Retinal pigment epithelial cell (primary cell): ENCODE measurements around the gene SLC27A6.

ENCODE experiments used
- DNase-seq: peaks from one replicate; pipeline ENCODE4 v3.0.0-alpha.2; 2010; ENCODE audit warnings: low read depth
- H3K4me3 ChIP-seq: 2 replicates; pipeline ENCODE4 v1.5.1; 2011; ENCODE audit warnings: mild to moderate bottlenecking, low read length, control low read depth, moderate library complexity
- TF ChIP-seq, protein P1 (sequence below): conservative IDR thresholded peaks from 2 replicates; pipeline ENCODE4 v1.5.1; 2011; ENCODE audit warnings: low read depth, low read length, control low read depth, inconsistent platforms

SLC27A6 gene

DNA sequence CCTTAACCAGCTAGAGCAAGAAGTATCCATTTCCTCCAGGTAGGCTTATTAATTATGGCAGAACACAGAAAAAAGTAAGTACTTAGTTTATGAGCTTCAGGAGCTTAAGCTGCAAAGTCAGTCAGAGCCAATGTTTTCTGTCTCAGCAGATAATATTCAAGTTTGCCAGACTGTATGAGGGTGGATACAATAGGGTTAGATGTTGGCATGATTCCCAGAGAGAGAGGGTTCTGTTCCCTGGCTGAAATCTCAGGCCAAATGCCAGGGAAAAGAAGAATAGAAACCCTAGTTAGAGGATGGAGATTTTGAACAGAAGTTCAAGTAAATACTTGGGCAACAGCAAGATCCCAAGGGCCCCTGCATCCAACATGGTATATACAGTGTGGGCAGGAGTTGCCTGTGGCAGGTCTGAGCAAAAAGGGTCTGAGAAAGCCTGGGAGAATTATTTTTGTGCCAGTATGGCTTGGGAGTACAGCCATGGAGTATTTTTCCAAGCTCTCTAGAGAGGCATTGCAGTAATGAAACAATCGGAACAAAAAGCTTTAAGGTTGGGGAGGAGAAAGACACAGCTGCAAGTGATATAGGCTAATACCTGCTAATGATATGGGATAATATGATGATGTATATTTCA, 98.3 kb downstream of the SLC27A6 start:
- no peak overlapping the region for H3K4me3 ChIP-seq
- TF ChIP-seq, protein P1, sequence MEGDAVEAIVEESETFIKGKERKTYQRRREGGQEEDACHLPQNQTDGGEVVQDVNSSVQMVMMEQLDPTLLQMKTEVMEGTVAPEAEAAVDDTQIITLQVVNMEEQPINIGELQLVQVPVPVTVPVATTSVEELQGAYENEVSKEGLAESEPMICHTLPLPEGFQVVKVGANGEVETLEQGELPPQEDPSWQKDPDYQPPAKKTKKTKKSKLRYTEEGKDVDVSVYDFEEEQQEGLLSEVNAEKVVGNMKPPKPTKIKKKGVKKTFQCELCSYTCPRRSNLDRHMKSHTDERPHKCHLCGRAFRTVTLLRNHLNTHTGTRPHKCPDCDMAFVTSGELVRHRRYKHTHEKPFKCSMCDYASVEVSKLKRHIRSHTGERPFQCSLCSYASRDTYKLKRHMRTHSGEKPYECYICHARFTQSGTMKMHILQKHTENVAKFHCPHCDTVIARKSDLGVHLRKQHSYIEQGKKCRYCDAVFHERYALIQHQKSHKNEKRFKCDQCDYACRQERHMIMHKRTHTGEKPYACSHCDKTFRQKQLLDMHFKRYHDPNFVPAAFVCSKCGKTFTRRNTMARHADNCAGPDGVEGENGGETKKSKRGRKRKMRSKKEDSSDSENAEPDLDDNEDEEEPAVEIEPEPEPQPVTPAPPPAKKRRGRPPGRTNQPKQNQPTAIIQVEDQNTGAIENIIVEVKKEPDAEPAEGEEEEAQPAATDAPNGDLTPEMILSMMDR = no peak
- DNase-seq = peak; percentile 85

- TF ChIP-seq, protein P1 = no peak
- no peak for DNase-seq
- no peak overlapping the region for H3K4me3 ChIP-seq
Observed at GRCh38 chr5:129065721-129066120, 100.4 kb downstream of the SLC27A6 start.

GRCh38 chr5:129067745-129068144, 102.5 kb downstream of the SLC27A6 start:
- no peak overlapping the region for H3K4me3 ChIP-seq
- no peak for DNase-seq
- TF ChIP-seq, protein P1 = no peak

DNA sequence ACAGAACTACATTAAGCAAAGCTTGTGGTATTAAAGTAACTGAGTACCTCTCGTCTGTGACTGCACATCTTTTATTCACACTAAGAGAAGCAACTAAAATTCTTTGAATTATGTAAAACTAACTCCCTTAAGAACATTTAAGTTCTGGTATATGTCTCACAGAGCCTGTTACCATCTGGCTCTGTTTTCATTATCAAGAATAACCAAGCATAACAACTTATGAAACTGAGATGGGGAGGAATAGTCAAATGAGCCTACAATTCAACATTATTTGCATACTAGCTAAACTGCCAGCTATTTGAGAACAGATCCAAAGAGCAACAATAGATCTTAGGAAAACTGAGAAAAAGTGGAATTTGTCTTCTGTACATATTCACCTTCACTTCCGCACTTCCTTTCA, 104.0 kb downstream of the SLC27A6 start:
- no peak overlapping the region for H3K4me3 ChIP-seq
- DNase-seq = no peak
- TF ChIP-seq, protein P1 = no peak

- TF ChIP-seq, protein P1 = no peak
- no peak overlapping the region for H3K4me3 ChIP-seq
- no peak for DNase-seq
Observed at GRCh38 chr5:129073111-129073510, 107.8 kb downstream of the SLC27A6 start.

DNA sequence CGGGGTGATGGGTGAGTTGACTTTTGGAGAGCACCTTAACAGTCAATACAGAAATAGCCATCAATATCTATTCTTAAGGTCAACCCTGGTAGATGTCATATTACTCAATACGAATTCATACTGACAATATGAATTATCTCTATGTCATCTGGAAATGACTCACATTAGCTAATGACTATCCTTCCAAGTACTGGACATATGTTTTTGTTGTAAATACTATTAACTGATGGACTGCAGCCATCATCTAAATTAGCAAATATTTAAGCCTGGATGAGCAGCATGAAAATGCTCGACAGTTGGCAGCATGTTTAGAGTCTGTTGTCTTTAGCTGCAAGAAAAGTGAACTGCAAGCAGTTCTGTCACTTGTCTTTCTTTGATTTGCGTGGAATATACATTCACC, 109.6 kb downstream of the SLC27A6 start:
- DNase-seq = no peak
- H3K4me3 ChIP-seq = no peak overlapping the region
- TF ChIP-seq, protein P1 = no peak

- TF ChIP-seq, protein P1 = no peak
- no peak for DNase-seq
- no peak overlapping the region for H3K4me3 ChIP-seq
Observed at GRCh38 chr5:129077433-129078075, 112.3 kb downstream of the SLC27A6 start.
